B cell (primary cell): ENCODE measurements around the gene PLCXD1.

Experiments
- EZH2 ChIP-seq: IDR thresholded peaks from 2 replicates; pipeline ENCODE4 v1.6.1; 2012; ENCODE audit warnings: borderline replicate concordance, low read depth, mild to moderate bottlenecking, moderate library complexity, low read length; ENCODE audit not compliant: insufficient read depth, poor library complexity, severe bottlenecking
- TF ChIP-seq, protein P1 (sequence below): fragments of 200-600 bp; IDR thresholded peaks from one replicate; pipeline ENCODE4 v1.8.0; 2022; ENCODE audit warnings: antibody characterized with exemption, mild to moderate bottlenecking

- TF ChIP-seq, protein P1, sequence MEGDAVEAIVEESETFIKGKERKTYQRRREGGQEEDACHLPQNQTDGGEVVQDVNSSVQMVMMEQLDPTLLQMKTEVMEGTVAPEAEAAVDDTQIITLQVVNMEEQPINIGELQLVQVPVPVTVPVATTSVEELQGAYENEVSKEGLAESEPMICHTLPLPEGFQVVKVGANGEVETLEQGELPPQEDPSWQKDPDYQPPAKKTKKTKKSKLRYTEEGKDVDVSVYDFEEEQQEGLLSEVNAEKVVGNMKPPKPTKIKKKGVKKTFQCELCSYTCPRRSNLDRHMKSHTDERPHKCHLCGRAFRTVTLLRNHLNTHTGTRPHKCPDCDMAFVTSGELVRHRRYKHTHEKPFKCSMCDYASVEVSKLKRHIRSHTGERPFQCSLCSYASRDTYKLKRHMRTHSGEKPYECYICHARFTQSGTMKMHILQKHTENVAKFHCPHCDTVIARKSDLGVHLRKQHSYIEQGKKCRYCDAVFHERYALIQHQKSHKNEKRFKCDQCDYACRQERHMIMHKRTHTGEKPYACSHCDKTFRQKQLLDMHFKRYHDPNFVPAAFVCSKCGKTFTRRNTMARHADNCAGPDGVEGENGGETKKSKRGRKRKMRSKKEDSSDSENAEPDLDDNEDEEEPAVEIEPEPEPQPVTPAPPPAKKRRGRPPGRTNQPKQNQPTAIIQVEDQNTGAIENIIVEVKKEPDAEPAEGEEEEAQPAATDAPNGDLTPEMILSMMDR = no peak
- no peak for TF ChIP-seq EZH2
Observed at GRCh38 chrX:250965-251364, 30.2 kb upstream of the PLCXD1 start.
